ENCODE data around the gene AMIGO2.

DNA sequence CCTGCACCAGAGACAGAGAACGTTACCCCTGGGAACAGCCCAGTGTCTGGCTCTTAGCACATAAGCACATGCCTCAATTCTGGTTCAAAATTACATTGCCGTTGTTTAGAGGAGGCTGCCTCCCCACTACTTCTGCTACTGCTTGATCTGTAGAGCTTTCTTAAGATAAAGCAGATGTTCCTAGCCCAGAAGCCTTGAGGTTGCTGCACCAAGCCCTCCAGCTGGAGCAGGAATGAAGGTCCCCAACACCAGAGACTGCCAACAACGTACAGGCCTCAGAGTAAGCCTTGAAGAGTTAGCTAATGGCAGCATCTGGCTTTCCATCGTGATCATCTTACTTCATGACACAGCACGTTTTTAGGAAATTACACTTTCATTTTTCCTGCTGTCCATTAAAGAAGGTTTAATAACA lies 34.7 kb upstream of the AMIGO2 start:
- no peak for TF ChIP-seq GATA2 (IDR thresholded peaks at IDR 0.05; ENCODE audit: low read depth, low read length)
- no peak for TF ChIP-seq GATA3 (IDR thresholded peaks at IDR 0.05; ENCODE audit: low read depth, low read length)
